SU-DHL-6 (cell line): ENCODE results near the gene SMG7.

Experiments used
- H2AFZ ChIP-seq: fragments of 200-600 bp; sonication (generic); 2 replicates; pipeline ENCODE4 v1.6.1; 2014; ENCODE audit warnings: low read depth, mild to moderate bottlenecking, moderate library complexity, mixed read lengths, antibody characterized with exemption, low read length; ENCODE audit not compliant: severe bottlenecking
- H3F3A ChIP-seq: fragments of 200-600 bp; shearing (Covaris generic); 2 replicates; pipeline ENCODE4 v1.6.0; 2016; ENCODE audit warnings: antibody characterized with exemption, mild to moderate bottlenecking; ENCODE audit not compliant: insufficient read depth
- H3K27ac ChIP-seq: fragments of 200-600 bp; sonication (generic); 2 replicates; pipeline ENCODE4 v1.5.1; 2016; ENCODE audit warnings: low read depth, mild to moderate bottlenecking, low read length, moderate library complexity, mixed read lengths
- H3K27me3 ChIP-seq: fragments of 200-600 bp; sonication (generic), shearing (Covaris generic); 2 replicates; pipeline ENCODE4 v1.6.0; 2014; ENCODE audit warnings: mild to moderate bottlenecking, low read length
- H3K36me3 ChIP-seq: fragments of 200-600 bp; sonication (generic); 2 replicates; pipeline ENCODE4 v1.6.1; 2014; ENCODE audit warnings: mild to moderate bottlenecking, low read length, mixed read lengths
- H3K4me2 ChIP-seq: fragments of 300-600, 200-600 bp; shearing (Covaris generic), sonication (generic); 2 replicates; pipeline ENCODE4 v1.6.0; 2014; ENCODE audit warnings: low read length, low read depth, mild to moderate bottlenecking; ENCODE audit not compliant: poor library complexity, severe bottlenecking
- H3K4me3 ChIP-seq: fragments of 200-600 bp; sonication (generic); 2 replicates; pipeline ENCODE4 v1.5.1; 2014; ENCODE audit warnings: antibody characterized with exemption, low read length, mild to moderate bottlenecking, mixed read lengths; ENCODE audit not compliant: insufficient read depth, poor library complexity, severe bottlenecking
- H3K79me2 ChIP-seq: fragments of 200-600 bp; sonication (generic); 2 replicates; pipeline ENCODE4 v1.6.1; 2014; ENCODE audit warnings: mild to moderate bottlenecking, low read length, moderate library complexity; ENCODE audit not compliant: insufficient read depth
- H3K9ac ChIP-seq: fragments of 200-600 bp; sonication (generic); 2 replicates; pipeline ENCODE4 v1.7.0; 2014; ENCODE audit warnings: mild to moderate bottlenecking, low read length
- H3K9me2 ChIP-seq: fragments of 200-600 bp; sonication (generic); replicated peaks from 2 replicates; pipeline ENCODE4 v1.6.1; 2014; ENCODE audit warnings: low read length; ENCODE audit not compliant: insufficient read depth
- H3K9me3 ChIP-seq: fragments of 200-600 bp; sonication (generic); 2 replicates; pipeline ENCODE4 v1.6.1; 2014; ENCODE audit warnings: low read length, mixed read lengths; ENCODE audit not compliant: insufficient read depth
- H4K20me1 ChIP-seq: fragments of 200-600 bp; sonication (generic); 2 replicates; pipeline ENCODE4 v1.6.1; 2014; ENCODE audit warnings: low read depth, mild to moderate bottlenecking, antibody characterized with exemption, low read length, moderate library complexity, mixed read lengths
- EZH2phosphoT487 ChIP-seq: fragments of 200-600 bp; sonication (generic), shearing (Covaris generic); conservative IDR thresholded peaks from 2 replicates; pipeline ENCODE4 v1.6.1; 2018; ENCODE audit warnings: mild to moderate bottlenecking, antibody characterized with exemption, low read length, moderate library complexity, mixed read lengths
- TF ChIP-seq, protein P1 (sequence below): fragments of 200-600 bp; sonication (generic); IDR thresholded peaks from one replicate; pipeline ENCODE4 v1.5.1; 2017; ENCODE audit warnings: antibody characterized with exemption, mild to moderate bottlenecking, low read length, moderate library complexity; ENCODE audit not compliant: insufficient read depth, poor library complexity, severe bottlenecking

SMG7 gene

GRCh38 chr1:183460596-183460995 lies 11.7 kb upstream of the SMG7 start:
- H2AFZ ChIP-seq: no peak overlapping the region
- no peaks in the 10 kb centered on the region for H3F3A ChIP-seq
- no peaks in the 10 kb centered on the region for H3K27me3 ChIP-seq
- H3K9me3 ChIP-seq: no peaks in the 10 kb centered on the region
- H4K20me1 ChIP-seq: no peaks in the 10 kb centered on the region
- no peaks in the 10 kb centered on the region for H3K79me2 ChIP-seq
- no peaks in the 10 kb centered on the region for H3K9me2 ChIP-seq
- H3K4me2 ChIP-seq: no peak overlapping the region
- no peak overlapping the region for H3K9ac ChIP-seq
- H3K36me3 ChIP-seq: no peaks in the 10 kb centered on the region
- H3K27ac ChIP-seq: no peak overlapping the region
- TF ChIP-seq EZH2phosphoT487: no peak
- TF ChIP-seq, protein P1, sequence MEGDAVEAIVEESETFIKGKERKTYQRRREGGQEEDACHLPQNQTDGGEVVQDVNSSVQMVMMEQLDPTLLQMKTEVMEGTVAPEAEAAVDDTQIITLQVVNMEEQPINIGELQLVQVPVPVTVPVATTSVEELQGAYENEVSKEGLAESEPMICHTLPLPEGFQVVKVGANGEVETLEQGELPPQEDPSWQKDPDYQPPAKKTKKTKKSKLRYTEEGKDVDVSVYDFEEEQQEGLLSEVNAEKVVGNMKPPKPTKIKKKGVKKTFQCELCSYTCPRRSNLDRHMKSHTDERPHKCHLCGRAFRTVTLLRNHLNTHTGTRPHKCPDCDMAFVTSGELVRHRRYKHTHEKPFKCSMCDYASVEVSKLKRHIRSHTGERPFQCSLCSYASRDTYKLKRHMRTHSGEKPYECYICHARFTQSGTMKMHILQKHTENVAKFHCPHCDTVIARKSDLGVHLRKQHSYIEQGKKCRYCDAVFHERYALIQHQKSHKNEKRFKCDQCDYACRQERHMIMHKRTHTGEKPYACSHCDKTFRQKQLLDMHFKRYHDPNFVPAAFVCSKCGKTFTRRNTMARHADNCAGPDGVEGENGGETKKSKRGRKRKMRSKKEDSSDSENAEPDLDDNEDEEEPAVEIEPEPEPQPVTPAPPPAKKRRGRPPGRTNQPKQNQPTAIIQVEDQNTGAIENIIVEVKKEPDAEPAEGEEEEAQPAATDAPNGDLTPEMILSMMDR: no peak
- H3K4me3 ChIP-seq: no peak overlapping the region

DNA sequence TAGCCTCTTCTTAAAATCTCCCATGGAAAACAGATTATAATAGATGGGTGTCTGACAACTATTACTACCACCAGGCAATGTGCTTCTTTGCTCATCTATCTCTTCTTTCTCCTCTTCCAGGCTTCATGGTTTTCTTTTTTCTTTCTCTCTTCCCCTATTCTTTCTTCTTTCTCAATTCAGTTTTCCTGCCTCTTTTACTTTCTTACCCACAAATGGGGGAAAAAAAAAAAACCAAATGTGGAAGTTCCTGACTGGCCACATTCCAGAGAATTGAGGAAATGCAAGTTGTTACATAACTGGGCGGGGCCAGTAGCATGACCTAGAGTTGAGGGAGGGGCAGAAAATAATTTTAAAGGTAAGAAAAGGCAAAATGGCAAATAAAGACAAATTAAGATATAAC lies 10.9 kb upstream of the SMG7 start:
- no peaks in the 10 kb centered on the region for H3K36me3 ChIP-seq
- no peaks in the 10 kb centered on the region for H3K79me2 ChIP-seq
- no peaks in the 10 kb centered on the region for H3K9me2 ChIP-seq
- H4K20me1 ChIP-seq: no peaks in the 10 kb centered on the region
- TF ChIP-seq EZH2phosphoT487: no peak
- TF ChIP-seq, protein P1: no peak
- no peaks in the 10 kb centered on the region for H3F3A ChIP-seq
- no peaks in the 10 kb centered on the region for H3K27me3 ChIP-seq
- no peak overlapping the region for H3K9ac ChIP-seq
- H3K4me2 ChIP-seq: no peak overlapping the region
- H3K9me3 ChIP-seq: no peaks in the 10 kb centered on the region
- no peak overlapping the region for H3K27ac ChIP-seq
- no peak overlapping the region for H2AFZ ChIP-seq
- no peak overlapping the region for H3K4me3 ChIP-seq

- Histone ChIP-seq H4K20me1 (no peaks in the 10 kb centered on the region), H3F3A (no peaks in the 10 kb centered on the region), H3K4me2 (no peak overlapping the region), H3K4me3 (no peak overlapping the region), H3K27ac (no peak overlapping the region), H3K9ac (no peak overlapping the region), H3K9me3 (no peaks in the 10 kb centered on the region), H3K79me2 (no peaks in the 10 kb centered on the region), H2AFZ (no peak overlapping the region), H3K27me3 (no peaks in the 10 kb centered on the region), H3K36me3 (no peaks in the 10 kb centered on the region), H3K9me2 (no peaks in the 10 kb centered on the region)
- TF ChIP-seq EZH2phosphoT487: no peak
- TF ChIP-seq, protein P1: no peak
Observed at GRCh38 chr1:183463566-183463965, 8.7 kb upstream of the SMG7 start.
